Measurements from ENCODE around the gene RAD51B. TPM values are rescaled to one million over a fixed set of nuclear protein-coding genes. Genes with fewer than 3 reads are reported as not detected.

The RAD51B gene
- total and polyA plus RNA-seq, 8 donors = 10.8 to 18.3 (median 14.1) TPM

GRCh38 chr14:68246074-68246785 lies 426.7 kb downstream of the RAD51B start:
- no peaks in the 10 kb centered on the region for H3K36me3 ChIP-seq
- DNase-seq (no peak), ATAC-seq (peak; percentile 3)
- TF ChIP-seq CTCF (IDR thresholded peaks at IDR 0.05) = no peak
- no peaks in the 10 kb centered on the region for H3K9me3 ChIP-seq
- peak overlapping the region; percentile 68 to 87 for H3K27ac ChIP-seq
- H3K4me3 ChIP-seq = no peak overlapping the region
- H3K27me3 ChIP-seq = no peaks in the 10 kb centered on the region
- peaks cover 44 to 64% of the 10 kb centered on the region in 2 donors for H3K4me1 ChIP-seq
- intact Hi-C loops (cut with DNase I) = loop anchor here in 1 of 2 donors (10.0 kb wide), 2 partner anchors 291 to 569 kb away; no protein-coding TSS in a partner anchor

- no peaks in the 10 kb centered on the region for H3K9me3 ChIP-seq
- H3K4me3 ChIP-seq = no peak overlapping the region
- ATAC-seq = peak; percentile 37
- peaks cover 44 to 66% of the 10 kb centered on the region in 2 donors for H3K4me1 ChIP-seq
- H3K27ac ChIP-seq = peak overlapping the region; percentile 68 to 87
- TF ChIP-seq CTCF (IDR thresholded peaks at IDR 0.05) = no peak
- no peak for DNase-seq
- no peaks in the 10 kb centered on the region for H3K36me3 ChIP-seq
- intact Hi-C loops (cut with DNase I) = loop anchor here in 1 of 2 donors (10.0 kb wide), 2 partner anchors 292 to 568 kb away; no protein-coding TSS in a partner anchor
- no peaks in the 10 kb centered on the region for H3K27me3 ChIP-seq
Measured at GRCh38 chr14:68246786-68247105, 427.2 kb downstream of the RAD51B start.

- DNase-seq (no peak), ATAC-seq (no peak)
- intact Hi-C loops (cut with DNase I) = loop anchor here in 1 of 2 donors (10.0 kb wide), 2 partner anchors 292 to 568 kb away; no protein-coding TSS in a partner anchor
- no peaks in the 10 kb centered on the region for H3K27me3 ChIP-seq
- no peaks in the 10 kb centered on the region for H3K36me3 ChIP-seq
- no peak overlapping the region for H3K4me3 ChIP-seq
- no peak for TF ChIP-seq CTCF (IDR thresholded peaks at IDR 0.05)
- H3K4me1 ChIP-seq = peaks cover 44 to 66% of the 10 kb centered on the region in 2 donors
- no peaks in the 10 kb centered on the region for H3K9me3 ChIP-seq
- peak overlapping the region; percentile 68 to 87 for H3K27ac ChIP-seq
Measured at GRCh38 chr14:68247274-68247673, 427.7 kb downstream of the RAD51B start.

GRCh38 chr14:68247676-68248268 lies 428.2 kb downstream of the RAD51B start:
- no peaks in the 10 kb centered on the region for H3K27me3 ChIP-seq
- H3K4me3 ChIP-seq = no peak overlapping the region
- ATAC-seq (peak; percentile 37), DNase-seq (peak in 1 of 4 donors; percentile 69)
- H3K36me3 ChIP-seq = no peaks in the 10 kb centered on the region
- TF ChIP-seq CTCF (IDR thresholded peaks at IDR 0.05) = no peak
- intact Hi-C loops (cut with DNase I) = loop anchor here in 1 of 2 donors (10.0 kb wide), 2 partner anchors 293 to 567 kb away; no protein-coding TSS in a partner anchor
- no peaks in the 10 kb centered on the region for H3K9me3 ChIP-seq
- peak overlapping the region; percentile 68 to 87 for H3K27ac ChIP-seq
- H3K4me1 ChIP-seq = peaks cover 44 to 66% of the 10 kb centered on the region in 2 donors

Data from left lung (tissue), 10 donors.